Muscle of leg (tissue), 11 donors: ENCODE results near the gene ZFYVE27. TPM values are rescaled to one million over a fixed set of nuclear protein-coding genes. Genes with fewer than 3 reads are reported as not detected.

ENCODE experiments used
- DNase-seq: peaks from one replicate; pipeline ENCODE4 v3.0.0; 2013
- H3K27ac ChIP-seq: one replicate; pipeline ENCODE4 v1.5.1; 2013; ENCODE audit warnings: mild to moderate bottlenecking, low read length, control low read depth
- H3K27me3 ChIP-seq: one replicate; pipeline ENCODE4 v1.6.1; 2013; ENCODE audit warnings: low read length; ENCODE audit not compliant: control insufficient read depth, insufficient read depth
- H3K36me3 ChIP-seq: one replicate; pipeline ENCODE4 v1.6.1; 2013; ENCODE audit warnings: low read length; ENCODE audit not compliant: control insufficient read depth, insufficient read depth
- H3K4me1 ChIP-seq: one replicate; pipeline ENCODE4 v1.6.1; 2013; ENCODE audit warnings: low read length; ENCODE audit not compliant: control insufficient read depth, insufficient read depth
- H3K4me3 ChIP-seq: one replicate; pipeline ENCODE4 v1.5.1; 2013; ENCODE audit warnings: low read length, control low read depth
- H3K9me3 ChIP-seq: replicated peaks from 2 replicates; pipeline ENCODE4 v1.6.1; 2013; ENCODE audit warnings: low read depth, low read length; ENCODE audit not compliant: control insufficient read depth
- WGBS: methylation state at CpG from one replicate; pipeline ENCODE4 v1.1.5; 2013; ENCODE audit warnings: missing lambda C conversion rate; ENCODE audit not compliant: insufficient coverage; 5-methylcytosine and 5-hydroxymethylcytosine counted together
- polyA plus RNA-seq, 8 donors: library from polyadenylated mRNA; unstranded; fragments of 120-200 nt; gene quantifications; one replicate each; pipeline versions ENCODE4 v1.2.1 to v1.2.3, GENCODE V29; 2013; ENCODE audit warnings: inconsistent platforms in 1 of 8, low replicate concordance in 1 of 8; ENCODE audit not compliant: insufficient read length in 8 of 8, insufficient read depth in 1 of 8
- total RNA-seq: library from RNA; stranded (reverse); fragments of 120-200 nt; gene quantifications from one replicate; pipeline ENCODE4 v1.2.4, GENCODE V29; 2013

The ZFYVE27 gene
- total and polyA plus RNA-seq, 9 donors = 9.3 to 19.8 (median 12.4) TPM

DNA sequence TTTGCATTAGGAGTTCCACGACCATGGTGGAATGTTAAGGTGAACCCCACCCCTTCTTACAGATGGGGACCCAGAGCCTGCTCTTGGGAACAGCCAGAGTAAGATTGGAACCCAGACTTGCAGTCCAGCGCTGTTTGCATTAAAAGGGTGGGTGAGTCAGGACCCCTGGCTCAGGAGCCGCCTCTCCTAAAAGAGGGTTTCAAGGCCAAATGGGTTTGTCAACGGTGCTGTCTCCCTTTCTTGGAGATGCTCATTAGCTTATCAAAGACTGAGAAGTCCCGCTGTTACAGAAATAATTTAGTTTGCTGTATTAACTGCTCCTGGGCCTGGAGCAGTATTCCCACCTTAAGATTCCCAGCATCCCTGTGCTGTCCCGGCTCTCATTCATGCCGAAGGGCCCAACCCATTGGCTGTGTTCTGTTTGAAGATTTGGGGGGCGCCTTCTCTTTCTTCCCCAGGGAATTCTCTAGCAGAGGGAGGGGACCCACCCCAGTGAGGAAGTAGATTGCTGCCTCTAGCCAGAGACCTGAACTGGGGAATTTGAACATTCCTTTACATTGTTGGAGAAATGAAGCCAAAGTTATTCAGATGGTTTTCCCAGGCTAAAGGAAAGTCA is 21.6 kb upstream of the ZFYVE27 start:
- Histone ChIP-seq H3K27ac (peak overlapping the region; percentile 89), H3K36me3 (peaks cover 28% of the 10 kb centered on the region), H3K27me3 (no peaks in the 10 kb centered on the region), H3K9me3 (no peaks in the 10 kb centered on the region), H3K4me1 (peaks cover 44% of the 10 kb centered on the region), H3K4me3 (peak overlapping the region; percentile 67)
- no peak for DNase-seq
- WGBS = 12% methylated on average over 3 of the region's 8 CpGs

DNA sequence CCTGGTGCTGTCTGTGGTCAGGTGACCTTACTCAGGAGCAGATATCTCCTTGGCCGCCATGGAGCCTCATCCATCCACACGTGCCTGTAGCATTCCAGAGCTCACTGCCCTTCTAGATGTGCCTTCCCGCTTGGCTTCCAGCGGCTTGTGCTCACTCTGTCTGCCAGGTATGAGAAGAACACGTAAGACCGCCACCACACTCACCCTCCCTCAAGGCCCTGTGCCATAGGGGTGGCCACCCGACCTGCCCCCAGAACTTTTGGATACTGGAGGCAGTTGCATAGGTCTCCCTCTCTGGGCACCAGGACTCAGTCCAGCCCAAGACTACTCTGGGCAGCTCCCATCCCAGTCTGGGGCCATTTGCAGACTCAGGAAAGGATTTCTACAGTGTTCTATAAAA is 19.3 kb upstream of the ZFYVE27 start:
- H3K4me1 ChIP-seq = peaks cover 41% of the 10 kb centered on the region
- H3K36me3 ChIP-seq = peaks cover 28% of the 10 kb centered on the region
- DNase-seq = no peak
- WGBS = 82% methylated on average over 7 of the region's 7 CpGs
- H3K9me3 ChIP-seq = no peaks in the 10 kb centered on the region
- H3K27ac ChIP-seq = no peak overlapping the region
- H3K4me3 ChIP-seq = no peak overlapping the region
- H3K27me3 ChIP-seq = no peaks in the 10 kb centered on the region

DNA sequence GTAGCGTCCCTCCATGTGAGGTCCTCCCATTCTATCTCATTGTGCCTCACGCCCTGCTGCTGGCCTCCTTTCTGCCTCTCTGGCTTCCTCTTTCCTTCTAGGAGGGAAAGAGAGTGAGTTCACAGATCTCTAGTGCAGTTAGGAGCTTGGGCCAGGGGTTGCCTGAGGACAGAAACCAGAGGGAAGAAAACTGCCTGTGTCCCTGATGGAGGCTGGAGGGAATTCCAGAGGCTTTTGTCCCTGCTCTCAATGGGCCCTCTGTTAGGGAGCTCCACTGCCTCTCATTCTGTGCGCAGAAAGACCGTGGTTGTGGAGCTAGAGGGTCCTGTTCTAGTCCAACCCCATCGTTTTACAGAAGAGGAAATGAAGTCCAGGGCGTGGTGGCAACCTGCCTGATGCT is 18.8 kb upstream of the ZFYVE27 start:
- WGBS = no CpG with 5 or more reads among the region's 6 CpGs

DNA sequence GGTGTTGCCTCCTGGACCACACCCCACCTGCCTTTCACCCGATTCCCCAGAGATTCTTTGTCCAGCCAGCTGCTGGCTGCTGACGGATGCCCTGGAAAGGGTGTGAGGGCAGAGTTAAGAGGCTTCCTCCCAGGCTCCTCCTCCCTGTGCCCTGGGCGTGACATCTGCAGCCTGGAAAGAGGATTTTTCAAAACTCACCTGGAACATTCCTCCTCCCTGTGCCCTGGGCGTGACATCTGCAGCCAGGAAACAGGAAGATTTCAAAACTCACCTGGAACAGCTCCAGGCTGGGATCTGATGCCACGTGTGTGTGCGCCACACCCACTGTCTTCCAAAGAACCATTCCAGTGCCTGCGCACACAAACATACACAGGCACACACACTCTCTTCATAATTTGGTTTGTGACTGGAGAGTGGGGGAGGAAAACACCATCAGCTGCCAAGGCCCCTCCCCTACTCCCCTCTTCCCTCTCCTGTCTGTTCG is 18.2 kb upstream of the ZFYVE27 start:
- Histone ChIP-seq H3K4me3 (no peak overlapping the region), H3K27me3 (no peaks in the 10 kb centered on the region), H3K27ac (peak overlapping the region; percentile 42), H3K9me3 (no peaks in the 10 kb centered on the region), H3K36me3 (peaks cover 28% of the 10 kb centered on the region), H3K4me1 (peaks cover 34% of the 10 kb centered on the region)
- DNase-seq = peak; percentile 30
- WGBS = no CpG with 5 or more reads among the region's 8 CpGs

More for the DNA sequence above, 18.8 kb upstream of the ZFYVE27 start:
- peaks cover 36% of the 10 kb centered on the region for H3K4me1 ChIP-seq
- H3K9me3 ChIP-seq = no peaks in the 10 kb centered on the region
- peaks cover 28% of the 10 kb centered on the region for H3K36me3 ChIP-seq
- H3K27me3 ChIP-seq = no peaks in the 10 kb centered on the region
- H3K27ac ChIP-seq = no peak overlapping the region
- no peak overlapping the region for H3K4me3 ChIP-seq
- peak; percentile 38 for DNase-seq

DNA sequence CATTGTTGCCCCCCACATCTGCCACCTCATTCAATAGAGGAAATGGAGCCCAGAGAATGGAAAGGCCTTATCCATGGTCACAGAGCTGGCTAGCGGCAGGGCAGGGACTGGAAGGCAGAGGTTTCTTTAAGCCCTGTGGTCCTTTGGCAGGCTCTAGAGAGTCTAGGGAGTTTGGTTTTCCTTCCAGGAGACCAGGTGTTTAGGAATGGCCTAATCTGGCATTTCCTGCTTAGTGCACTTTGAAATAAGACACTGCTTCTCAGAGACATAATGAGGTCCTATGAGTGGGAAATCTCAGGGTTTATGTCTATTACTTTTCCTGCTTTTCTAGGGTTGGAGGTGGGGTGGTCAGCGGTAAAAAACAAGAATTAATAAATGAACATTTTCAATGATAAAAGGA is 17.3 kb upstream of the ZFYVE27 start:
- peak overlapping the region; percentile 62 for H3K27ac ChIP-seq
- H3K4me3 ChIP-seq = no peak overlapping the region
- H3K4me1 ChIP-seq = peaks cover 34% of the 10 kb centered on the region
- no peaks in the 10 kb centered on the region for H3K27me3 ChIP-seq
- peaks cover 28% of the 10 kb centered on the region for H3K36me3 ChIP-seq
- no peaks in the 10 kb centered on the region for H3K9me3 ChIP-seq
- 29% methylated on average over 1 of the region's 2 CpGs for WGBS
- DNase-seq = peak; percentile 46

DNA sequence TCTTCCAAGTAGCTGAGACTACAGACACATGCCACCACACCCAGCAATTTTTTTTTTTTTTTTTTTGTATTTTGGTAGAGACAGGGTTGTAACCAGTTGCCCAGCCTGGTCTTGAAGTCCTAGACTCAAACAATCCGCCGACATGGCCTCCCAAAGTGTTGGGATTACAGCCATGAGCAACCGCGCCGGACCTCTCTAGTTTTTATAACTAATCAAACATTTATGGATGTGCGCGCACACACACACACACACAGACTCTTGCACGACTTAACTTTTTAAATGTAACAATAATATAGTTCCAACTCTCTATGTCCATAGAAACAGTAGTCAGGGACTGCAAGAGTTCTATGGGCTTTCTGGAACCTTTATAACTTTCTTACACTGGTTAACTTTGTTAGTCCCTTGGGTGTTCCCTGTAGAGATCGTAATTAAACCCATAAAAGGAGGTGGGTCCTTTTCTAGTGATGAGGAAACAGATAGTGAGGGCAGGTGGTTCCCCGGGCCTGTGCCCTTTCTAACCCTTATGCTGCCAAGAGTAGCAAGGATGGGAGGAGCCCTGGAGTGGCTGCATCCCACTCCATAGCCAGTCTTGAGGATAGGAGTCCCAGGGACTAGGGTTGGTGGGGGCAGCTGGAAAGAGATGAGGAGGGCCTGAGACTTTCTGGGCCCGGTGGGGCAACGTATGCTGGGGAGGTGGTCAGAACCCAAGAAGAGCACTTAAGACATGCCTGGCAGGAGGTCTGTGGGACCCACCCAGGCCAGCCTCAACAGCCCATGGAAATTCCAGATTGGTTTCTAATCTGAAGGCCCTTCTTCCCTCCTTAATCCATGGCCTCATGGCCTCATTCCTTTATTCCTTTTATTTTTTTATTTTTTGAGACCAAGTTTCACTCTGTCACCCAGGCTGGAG is 14.8 kb upstream of the ZFYVE27 start:
- Histone ChIP-seq H3K9me3 (peaks cover 2% of the 10 kb centered on the region), H3K27ac (no peak overlapping the region)

DNA sequence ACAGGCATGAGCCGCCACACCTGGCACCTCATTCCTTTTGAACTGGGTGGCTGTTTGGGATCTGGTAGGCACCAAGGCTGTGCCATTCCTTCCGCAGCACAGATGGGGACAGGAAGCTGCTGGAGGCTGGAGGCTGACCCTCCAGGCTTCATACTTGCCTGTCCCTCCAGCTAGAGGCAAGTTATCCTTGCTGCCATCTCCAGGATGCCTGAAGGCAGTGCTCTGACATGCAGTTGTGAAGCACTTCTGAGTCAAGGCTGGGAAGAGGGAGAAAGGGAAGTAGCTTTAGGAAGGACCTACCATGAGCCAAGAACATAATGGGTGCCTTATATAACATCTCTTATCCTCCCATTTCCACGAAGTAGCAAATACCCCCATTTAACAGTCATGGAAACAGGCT is 13.9 kb upstream of the ZFYVE27 start:
- peaks cover 3% of the 10 kb centered on the region for H3K27me3 ChIP-seq
- peaks cover 2% of the 10 kb centered on the region for H3K9me3 ChIP-seq
- no peak overlapping the region for H3K4me3 ChIP-seq
- H3K4me1 ChIP-seq = peaks cover 21% of the 10 kb centered on the region
- 70% methylated on average over 2 of the region's 3 CpGs for WGBS
- no peak for DNase-seq
- H3K36me3 ChIP-seq = peaks cover 9% of the 10 kb centered on the region
- no peak overlapping the region for H3K27ac ChIP-seq

More for the DNA sequence above, 14.8 kb upstream of the ZFYVE27 start:
- H3K27me3 ChIP-seq = peaks cover 3% of the 10 kb centered on the region
- peaks cover 17% of the 10 kb centered on the region for H3K36me3 ChIP-seq
- peaks cover 26% of the 10 kb centered on the region for H3K4me1 ChIP-seq
- WGBS = 83% methylated on average over 3 of the region's 12 CpGs
- DNase-seq = no peak
- H3K4me3 ChIP-seq = no peak overlapping the region

DNA sequence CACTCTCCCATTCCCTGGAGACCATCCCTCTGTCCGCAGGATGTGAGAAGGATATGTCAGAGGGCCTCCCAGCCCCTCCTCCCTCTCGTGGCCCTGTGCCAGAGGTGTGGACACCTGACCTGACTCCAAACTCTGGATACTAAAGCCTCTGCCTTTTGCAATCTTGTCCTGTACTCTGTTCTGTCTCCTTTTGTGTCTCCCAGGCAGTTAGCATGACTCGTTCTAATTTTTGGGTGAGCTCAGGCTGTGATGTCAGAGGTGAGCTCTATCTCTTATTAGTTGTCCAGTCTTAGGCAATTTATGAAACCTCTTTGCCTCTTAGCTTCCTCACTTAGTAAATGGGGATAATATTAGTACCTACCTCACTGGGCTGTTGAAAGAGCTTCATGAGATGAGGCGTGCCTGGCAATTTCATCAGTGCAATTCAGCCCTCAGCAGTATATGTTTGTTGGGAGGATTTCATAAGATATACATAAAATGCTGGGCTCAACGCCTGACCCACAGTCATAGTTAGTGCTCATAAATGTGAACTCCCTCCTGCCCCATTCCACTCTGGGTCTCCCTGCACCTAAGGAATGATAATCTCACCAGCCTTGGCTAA is 12.5 kb upstream of the ZFYVE27 start:
- WGBS = no CpG with 5 or more reads among the region's 5 CpGs
- Histone ChIP-seq H3K27ac (no peak overlapping the region), H3K9me3 (peaks cover 2% of the 10 kb centered on the region), H3K36me3 (no peaks in the 10 kb centered on the region), H3K4me3 (no peak overlapping the region), H3K4me1 (peaks cover 8% of the 10 kb centered on the region), H3K27me3 (peaks cover 3% of the 10 kb centered on the region)
- no peak for DNase-seq

DNA sequence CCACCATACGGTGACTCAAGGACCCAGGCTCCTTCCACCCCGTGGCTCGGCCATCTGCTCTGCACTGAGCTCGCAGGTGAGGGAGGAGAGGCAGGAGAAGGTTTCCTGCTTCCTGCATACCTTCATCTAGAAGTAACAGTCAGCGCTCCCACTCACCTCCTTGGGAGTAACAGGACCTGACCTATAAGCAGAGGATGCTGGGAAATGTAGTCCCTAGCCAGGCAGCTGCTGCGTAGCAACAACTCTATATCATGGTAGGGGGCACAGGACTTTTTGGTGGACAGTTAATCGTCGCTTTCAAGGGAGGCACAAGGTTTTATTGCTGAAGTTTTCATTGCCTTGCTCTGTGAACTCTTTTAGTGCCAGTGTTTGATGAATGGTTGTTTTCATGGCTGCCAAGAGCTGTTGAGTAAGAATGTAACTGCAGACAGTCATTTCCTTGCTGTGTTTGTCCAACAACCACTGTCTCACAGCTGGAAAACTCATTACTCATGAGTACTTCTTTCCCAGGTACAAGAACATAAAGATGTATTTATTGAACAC is 10.2 kb upstream of the ZFYVE27 start:
- WGBS = 22% methylated on average over 3 of the region's 8 CpGs
- peak; percentile 91 for DNase-seq

DNA sequence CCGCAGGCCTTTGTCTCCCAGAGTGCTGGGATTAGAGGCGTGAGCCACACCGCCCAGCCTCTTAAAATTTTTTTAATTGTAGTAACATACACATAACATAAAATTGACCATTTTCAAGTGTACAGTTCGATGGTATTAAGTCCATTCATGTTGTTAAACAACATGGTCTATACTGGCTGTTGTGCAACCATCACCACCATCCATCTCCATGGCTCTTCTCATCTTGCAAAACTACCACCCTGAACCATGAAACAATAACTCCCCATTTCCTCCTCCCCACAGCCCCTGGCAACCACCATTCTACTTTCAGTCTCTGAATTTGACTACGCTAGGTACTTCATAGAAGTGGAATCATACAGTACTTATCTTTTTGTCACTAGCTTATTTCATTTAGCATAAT is 7.9 kb upstream of the ZFYVE27 start:
- DNase-seq = no peak
- H3K36me3 ChIP-seq = no peaks in the 10 kb centered on the region
- H3K4me1 ChIP-seq = peaks cover 6% of the 10 kb centered on the region
- H3K27ac ChIP-seq = no peak overlapping the region
- WGBS = no CpG with 5 or more reads among the region's 5 CpGs
- H3K9me3 ChIP-seq = peaks cover 2% of the 10 kb centered on the region
- H3K27me3 ChIP-seq = peaks cover 3% of the 10 kb centered on the region
- no peak overlapping the region for H3K4me3 ChIP-seq

More for the DNA sequence above, 10.2 kb upstream of the ZFYVE27 start:
- peak overlapping the region; percentile 74 for H3K27ac ChIP-seq
- no peak overlapping the region for H3K4me3 ChIP-seq
- H3K9me3 ChIP-seq = peaks cover 2% of the 10 kb centered on the region
- peaks cover 6% of the 10 kb centered on the region for H3K4me1 ChIP-seq
- H3K27me3 ChIP-seq = peaks cover 3% of the 10 kb centered on the region
- no peaks in the 10 kb centered on the region for H3K36me3 ChIP-seq
